ENCODE measurements around the gene ATXN2.

The ATXN2 gene

DNA sequence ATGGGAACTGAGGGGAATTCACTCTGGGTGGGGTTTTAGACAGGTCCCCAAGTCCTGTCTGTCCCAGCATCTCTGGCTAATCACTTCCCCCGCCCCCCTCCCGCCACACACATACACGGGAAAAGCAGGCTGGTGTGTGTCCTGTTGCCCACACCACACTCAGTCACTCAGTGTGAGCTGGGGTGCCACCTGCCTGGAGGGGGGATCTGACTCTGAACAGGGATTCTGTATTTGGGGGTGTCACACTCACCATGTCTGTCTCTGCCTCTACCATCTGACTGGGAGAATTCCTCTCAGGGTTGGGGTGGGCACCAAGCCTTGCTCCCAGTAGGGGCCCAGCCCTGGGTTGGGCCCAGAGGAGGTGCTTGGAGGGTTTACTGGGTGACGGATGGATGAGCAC is 162.3 kb downstream of the ATXN2 start:
- no peak overlapping the region for H3K4me3 ChIP-seq (replicated peaks; ENCODE audit: low read depth, low read length)
- DNase-seq (ENCODE audit: extremely low read depth, low read depth) = no peak
- TF ChIP-seq, protein P1, sequence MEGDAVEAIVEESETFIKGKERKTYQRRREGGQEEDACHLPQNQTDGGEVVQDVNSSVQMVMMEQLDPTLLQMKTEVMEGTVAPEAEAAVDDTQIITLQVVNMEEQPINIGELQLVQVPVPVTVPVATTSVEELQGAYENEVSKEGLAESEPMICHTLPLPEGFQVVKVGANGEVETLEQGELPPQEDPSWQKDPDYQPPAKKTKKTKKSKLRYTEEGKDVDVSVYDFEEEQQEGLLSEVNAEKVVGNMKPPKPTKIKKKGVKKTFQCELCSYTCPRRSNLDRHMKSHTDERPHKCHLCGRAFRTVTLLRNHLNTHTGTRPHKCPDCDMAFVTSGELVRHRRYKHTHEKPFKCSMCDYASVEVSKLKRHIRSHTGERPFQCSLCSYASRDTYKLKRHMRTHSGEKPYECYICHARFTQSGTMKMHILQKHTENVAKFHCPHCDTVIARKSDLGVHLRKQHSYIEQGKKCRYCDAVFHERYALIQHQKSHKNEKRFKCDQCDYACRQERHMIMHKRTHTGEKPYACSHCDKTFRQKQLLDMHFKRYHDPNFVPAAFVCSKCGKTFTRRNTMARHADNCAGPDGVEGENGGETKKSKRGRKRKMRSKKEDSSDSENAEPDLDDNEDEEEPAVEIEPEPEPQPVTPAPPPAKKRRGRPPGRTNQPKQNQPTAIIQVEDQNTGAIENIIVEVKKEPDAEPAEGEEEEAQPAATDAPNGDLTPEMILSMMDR (IDR thresholded peaks at IDR 0.05; ENCODE audit: low read depth, low read length, missing control alignments) = no peak

DNA sequence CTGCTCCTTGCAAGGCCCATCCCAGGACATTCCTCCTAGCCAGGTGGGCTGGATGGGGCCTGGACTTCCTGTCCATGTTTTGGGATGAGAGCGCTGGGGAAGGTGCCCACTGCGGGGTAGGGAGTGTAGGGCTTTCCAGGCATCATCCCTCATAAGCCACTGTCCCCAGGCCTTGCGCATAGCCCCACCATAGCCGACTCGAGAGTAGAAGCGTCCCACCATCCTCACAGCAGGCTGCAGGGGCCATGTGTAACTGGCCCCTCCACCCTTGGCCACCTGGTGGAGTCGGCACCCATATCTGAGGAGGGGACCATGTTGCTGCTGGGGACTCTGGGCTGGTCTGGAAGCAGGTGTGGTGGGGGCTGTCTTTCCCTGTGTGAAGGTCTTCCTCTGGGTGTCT is 162.8 kb downstream of the ATXN2 start:
- no peak for DNase-seq (ENCODE audit: extremely low read depth, low read depth)
- TF ChIP-seq, protein P1 (IDR thresholded peaks at IDR 0.05; ENCODE audit: low read depth, low read length, missing control alignments) = no peak
- no peak overlapping the region for H3K4me3 ChIP-seq (replicated peaks; ENCODE audit: low read depth, low read length)

- H3K4me3 ChIP-seq (replicated peaks; ENCODE audit: low read depth, low read length) = no peak overlapping the region
- DNase-seq (ENCODE audit: extremely low read depth, low read depth) = no peak
- TF ChIP-seq, protein P1 (IDR thresholded peaks at IDR 0.05; ENCODE audit: low read depth, low read length, missing control alignments) = no peak
Measured at GRCh38 chr12:111435661-111436201, 163.4 kb downstream of the ATXN2 start.

DNA sequence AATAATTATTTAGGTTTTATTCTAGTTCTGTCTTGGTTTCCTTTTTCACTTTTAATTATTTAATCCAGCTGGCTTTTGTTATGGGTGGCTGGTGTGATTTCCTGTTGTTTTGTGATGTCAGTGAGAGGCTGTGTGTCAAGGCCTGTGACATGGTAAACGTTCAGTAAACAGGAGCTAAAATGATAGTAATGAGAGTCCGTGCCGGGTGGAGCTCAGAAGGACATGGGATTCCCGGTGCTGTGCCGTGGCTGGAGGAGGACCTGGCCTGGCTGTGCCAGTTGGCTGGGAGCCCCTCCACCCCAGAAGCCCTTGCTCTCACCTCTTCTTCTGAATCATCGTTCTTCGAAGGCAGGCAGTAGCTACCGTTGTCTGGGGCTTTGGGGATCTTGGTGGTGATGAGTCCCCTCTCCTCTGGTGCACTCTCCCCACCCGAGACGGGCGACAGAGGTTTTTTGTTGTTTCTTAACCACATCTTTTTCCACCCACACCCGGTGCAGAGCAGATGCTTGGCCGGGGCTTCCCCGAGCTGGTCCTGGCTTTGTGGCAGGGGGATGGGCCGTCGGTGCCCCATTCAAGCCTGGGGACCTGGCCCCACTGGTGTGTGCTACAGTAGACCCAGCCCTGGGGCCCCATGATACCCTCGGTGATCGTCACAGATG is 164.3 kb downstream of the ATXN2 start:
- DNase-seq (ENCODE audit: extremely low read depth, low read depth) = no peak
- H3K4me3 ChIP-seq (replicated peaks; ENCODE audit: low read depth, low read length) = no peak overlapping the region
- TF ChIP-seq, protein P1 (IDR thresholded peaks at IDR 0.05; ENCODE audit: low read depth, low read length, missing control alignments) = no peak

GRCh38 chr12:111434049-111434448 is 165.1 kb downstream of the ATXN2 start:
- TF ChIP-seq, protein P1 (IDR thresholded peaks at IDR 0.05; ENCODE audit: low read depth, low read length, missing control alignments) = no peak
- DNase-seq (ENCODE audit: extremely low read depth, low read depth) = no peak
- no peak overlapping the region for H3K4me3 ChIP-seq (replicated peaks; ENCODE audit: low read depth, low read length)

- TF ChIP-seq, protein P1 (IDR thresholded peaks at IDR 0.05; ENCODE audit: low read depth, low read length, missing control alignments) = no peak
- no peak for DNase-seq (ENCODE audit: extremely low read depth, low read depth)
Measured at GRCh38 chr12:111431772-111432171, 167.3 kb downstream of the ATXN2 start.

More at GRCh38 chr12:111431772-111432171, 167.3 kb downstream of the ATXN2 start:
- H3K4me3 ChIP-seq (replicated peaks; ENCODE audit: low read depth, low read length) = no peak overlapping the region
